ENCODE data around the gene DLG1.
"Not testable (repeated sequence)": the region's sequence is repeated elsewhere in the genome, so short reads cannot be mapped to it uniquely, and the experiment has no call there.

DLG1 gene

GRCh38 chr3:197042539-197042938 lies 255.9 kb downstream of the DLG1 start:
- H3K4me3 ChIP-seq (ENCODE audit: low read depth, low read length) = no peak overlapping the region
- no peak for TF ChIP-seq CTCF (IDR thresholded peaks at IDR 0.05; ENCODE audit: low read depth, low read length)
- DNase-seq = no peak
- no peaks in the 10 kb centered on the region for H3K4me1 ChIP-seq
- H3K27me3 ChIP-seq = no peaks in the 10 kb centered on the region
- peaks cover 33% of the 10 kb centered on the region for H3K36me3 ChIP-seq
- no peaks in the 10 kb centered on the region for H3K9me3 ChIP-seq

GRCh38 chr3:197041875-197042488 lies 256.4 kb downstream of the DLG1 start:
- no peak for DNase-seq
- no peak for TF ChIP-seq CTCF (IDR thresholded peaks at IDR 0.05; ENCODE audit: low read depth, low read length)
- no peaks in the 10 kb centered on the region for H3K4me1 ChIP-seq
- peaks cover 30% of the 10 kb centered on the region for H3K36me3 ChIP-seq
- H3K4me3 ChIP-seq (ENCODE audit: low read depth, low read length) = no peak overlapping the region
- H3K9me3 ChIP-seq = no peaks in the 10 kb centered on the region
- no peaks in the 10 kb centered on the region for H3K27me3 ChIP-seq

GRCh38 chr3:197040658-197041057 lies 257.8 kb downstream of the DLG1 start:
- no peak for DNase-seq
- no peak for TF ChIP-seq CTCF (IDR thresholded peaks at IDR 0.05; ENCODE audit: low read depth, low read length)
- Histone ChIP-seq H3K27me3 (no peaks in the 10 kb centered on the region), H3K9me3 (no peaks in the 10 kb centered on the region), H3K36me3 (peaks cover 22% of the 10 kb centered on the region), H3K4me3 (ENCODE audit: low read depth, low read length) (no peak overlapping the region), H3K4me1 (no peaks in the 10 kb centered on the region)

GRCh38 chr3:197038679-197039462 lies 259.5 kb downstream of the DLG1 start:
- TF ChIP-seq CTCF (IDR thresholded peaks at IDR 0.05; ENCODE audit: low read depth, low read length) = no peak
- Histone ChIP-seq H3K4me3 (ENCODE audit: low read depth, low read length) (no peak overlapping the region), H3K36me3 (peaks cover 8% of the 10 kb centered on the region), H3K27me3 (no peaks in the 10 kb centered on the region), H3K9me3 (no peaks in the 10 kb centered on the region), H3K4me1 (no peaks in the 10 kb centered on the region)
- no peak for DNase-seq

GRCh38 chr3:197035577-197035976 lies 262.8 kb downstream of the DLG1 start:
- Histone ChIP-seq H3K36me3 (no peaks in the 10 kb centered on the region), H3K27me3 (no peaks in the 10 kb centered on the region), H3K9me3 (no peaks in the 10 kb centered on the region), H3K4me1 (peaks cover 11% of the 10 kb centered on the region), H3K4me3 (ENCODE audit: low read depth, low read length) (no peak overlapping the region)
- no peak for TF ChIP-seq CTCF (IDR thresholded peaks at IDR 0.05; ENCODE audit: low read depth, low read length)
- no peak for DNase-seq

- not testable (repeated sequence) for DNase-seq
Measured at GRCh38 chr3:197034778-197035177, 263.6 kb downstream of the DLG1 start.

GRCh38 chr3:197033764-197034163 lies 264.6 kb downstream of the DLG1 start:
- not testable (repeated sequence) for H3K4me3 ChIP-seq (ENCODE audit: low read depth, low read length); DNase-seq; H3K27me3 ChIP-seq

More at GRCh38 chr3:197034778-197035177, 263.6 kb downstream of the DLG1 start:
- H3K27me3 ChIP-seq; H3K4me3 ChIP-seq (ENCODE audit: low read depth, low read length); H3K9me3 ChIP-seq; H3K36me3 ChIP-seq: not testable (repeated sequence)
- peaks cover 11% of the 10 kb centered on the region for H3K4me1 ChIP-seq

More at GRCh38 chr3:197033764-197034163, 264.6 kb downstream of the DLG1 start:
- peaks cover 12% of the 10 kb centered on the region for H3K4me1 ChIP-seq
- not testable (repeated sequence) for H3K9me3 ChIP-seq, H3K36me3 ChIP-seq
